ENCODE measurements around the gene SPEF2. TPM values are rescaled to one million over a fixed set of nuclear protein-coding genes. Genes with fewer than 3 reads are reported as not detected.

The SPEF2 gene
- total RNA-seq, 1 experiment from 2014 or later, result 4.2 TPM

DNA sequence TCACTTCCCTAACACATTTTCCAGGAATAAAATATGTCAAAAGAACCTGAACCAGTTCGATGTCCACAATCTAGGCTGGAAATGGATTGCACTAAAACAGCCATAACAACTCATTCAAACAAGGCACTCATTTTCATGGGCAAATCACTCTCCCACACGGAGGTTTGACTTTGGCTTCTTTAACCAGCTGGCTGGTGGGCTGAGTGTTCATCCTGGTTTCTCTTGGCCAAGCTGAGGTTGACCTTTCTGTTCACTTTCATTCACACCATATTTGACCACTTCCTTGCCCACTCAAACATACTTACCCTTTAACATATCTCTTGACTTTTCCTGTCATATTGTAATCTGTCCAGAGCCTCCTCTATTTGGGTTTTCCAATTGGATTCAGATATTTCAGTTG, 244.5 kb downstream of the SPEF2 start:
- no peaks in the 10 kb centered on the region for H3K9me3 ChIP-seq

DNA sequence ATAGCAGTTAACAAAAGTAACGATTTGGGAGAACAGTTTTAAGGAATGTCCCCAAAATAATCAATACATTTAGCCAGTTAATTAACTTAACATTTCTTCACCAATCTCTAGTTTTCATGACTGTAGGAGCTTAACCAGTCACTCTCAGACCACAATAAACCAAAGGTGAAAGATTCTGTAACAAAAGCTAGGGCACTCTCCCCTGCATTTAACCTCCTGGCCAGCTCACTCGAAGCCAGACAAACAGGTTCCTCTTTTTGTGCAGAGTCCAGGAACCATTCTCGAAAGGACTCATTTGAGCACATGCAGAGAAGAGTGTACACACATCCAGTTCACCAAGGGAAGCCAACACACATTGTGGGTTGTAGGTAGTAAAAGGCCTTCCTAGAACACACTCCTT, 245.5 kb downstream of the SPEF2 start:
- Histone ChIP-seq H3K4me3 (no peak overlapping the region), H3K9me3 (no peaks in the 10 kb centered on the region), H3K27me3 (no peaks in the 10 kb centered on the region), H3K36me3 (peaks cover 11% of the 10 kb centered on the region)
- DNase-seq, result no peak

More for the DNA sequence above, 244.5 kb downstream of the SPEF2 start:
- DNase-seq, result no peak
- Histone ChIP-seq H3K27me3 (no peaks in the 10 kb centered on the region), H3K4me3 (no peak overlapping the region), H3K36me3 (peaks cover 10% of the 10 kb centered on the region)

Other genes starting within 250 kb of the SPEF2 start
- gene IL7R, start 239.0 kb downstream of the SPEF2 start, total RNA-seq (2014; rRNA removed; shearing (Covaris generic); ENCODE audit: low replicate concordance), result 3.4 and 3.6 TPM in 2 replicates

Data from MG63 (cell line).